Adrenal gland (tissue), 12 donors: ENCODE measurements around the gene PRDM1. TPM values are rescaled to one million over a fixed set of nuclear protein-coding genes. Genes with fewer than 3 reads are reported as not detected.

Experiments used
- DNase-seq, 7 donors: peaks; one replicate each; pipeline ENCODE4 v3.0.0-alpha.2; 2019 to 2020
- H3K27ac ChIP-seq, 5 donors: fragments of 200-600 bp; sonication (generic) in 4 of 5; 1 replicate in 3 of 5; 2 replicates in 2 of 5; pipeline versions ENCODE4 v1.5.1 to v1.8.0; 2016 to 2020; ENCODE audit warnings: mild to moderate bottlenecking in 1 of 5
- H3K27me3 ChIP-seq: fragments of 200-600 bp; 2 replicates; pipeline ENCODE4 v1.8.0; 2021
- H3K36me3 ChIP-seq, 2 donors: fragments of 200-600 bp; replicated peaks in 1 of 2; 1 replicate in 1 of 2; 2 replicates in 1 of 2; pipeline versions ENCODE4 v1.5.1 to v1.8.0; 2018 to 2022
- H3K4me1 ChIP-seq, 2 donors: fragments of 200-600 bp; replicated peaks in 1 of 2; 1 replicate in 1 of 2; 2 replicates in 1 of 2; pipeline versions ENCODE4 v1.5.1 to v1.8.0; 2018 to 2021
- H3K4me3 ChIP-seq, 4 donors: fragments of 200-600 bp; sonication (generic) in 3 of 4; one replicate each; pipeline ENCODE4 v1.5.1; 2016 to 2018
- H3K9me3 ChIP-seq, 3 donors: fragments of 200-600 bp; sonication (generic) in 1 of 3; replicated peaks in 1 of 3; 1 replicate in 2 of 3; 2 replicates in 1 of 3; pipeline versions ENCODE4 v1.5.1 to v1.8.0; 2016 to 2021
- CTCF ChIP-seq, 6 experiments: fragments of 450-650 bp in 4 of 6; fragments of 200-600 bp in 2 of 6; sonication (generic) in 1 of 6; IDR thresholded peaks; 1 replicate in 5 of 6; 2 replicates in 1 of 6; pipeline versions ENCODE4 v1.5.1 to v1.8.0; 2016 to 2021; ENCODE audit warnings: antibody characterized with exemption in 6 of 6, mild to moderate bottlenecking in 2 of 6, moderate library complexity in 1 of 6
- POLR2A ChIP-seq, 2 donors: fragments of 450-650 bp; IDR thresholded peaks; one replicate each; pipeline ENCODE4 v1.6.1; 2017; ENCODE audit warnings: antibody characterized with exemption in 2 of 2, mild to moderate bottlenecking in 2 of 2, moderate library complexity in 1 of 2
- WGBS, 4 donors: extraction: QIAGEN DNeasy Blood & Tissue Kit in 2 of 4; methylation state at CpG; one replicate each; pipeline versions ENCODE4 v1.1.5 to v1.1.7; 2013 to 2017; 5-methylcytosine and 5-hydroxymethylcytosine counted together
- intact Hi-C, 2 donors: fragments of 100-400 bp; cut with DNase I; formaldehyde crosslinking; loops; one replicate each; pipeline versions ENCODE4 v1.14.1 to v1.15.0; 2022 to 2023
- polyA plus RNA-seq, 3 donors: library from polyadenylated mRNA; stranded (reverse); fragments of 200-250 nt in 2 of 3; fragments of 350-450 nt in 1 of 3; fragmentation: Illumina TruSeq in 1 of 3; extraction: RNeasy Lipid Tissue Mini Kit (QIAGEN cat#74804) in 1 of 3; gene quantifications; one replicate each; pipeline ENCODE4 v1.2.3, GENCODE V29; 2013 to 2014
- total RNA-seq, 9 donors: library from RNA; depleted of rRNA in 4 of 9; stranded (reverse); fragments of >200 nt in 4 of 9; fragments of 120-200 nt in 1 of 9; fragmentation: NEBNext Ultra II Directional in 1 of 9; extraction: Animal tissue kit (Norgen Biotek cat#: 25700) in 1 of 9; gene quantifications; one replicate each; pipeline versions ENCODE4 v1.1.0 to v1.2.4, GENCODE V29; 2013 to 2023
- donor health status: healthy with polysubstance abuse.
- donor health status: Bipolar disorder and iron deficiency.
- donor health status: DM: yes; HTN: yes; CAD: no.
- donor health status: DM: no; HTN: no; CAD: no.
- donor health status: DM: no; HTN: no; CAD: no.
- donor health status: DM: yes; HTN: yes; CAD: no.

Gene PRDM1
- total and polyA plus RNA-seq, 12 donors, result 0.40 to 7.5 (median 3.7) TPM

- H3K4me3 ChIP-seq, result no peak overlapping the region
- H3K27ac ChIP-seq, result no peak overlapping the region
- DNase-seq, result no peak
- WGBS, 4 donors, result 65 to 70% (median 67%) methylated on average over 4 of the region's 4 CpGs
- H3K27me3 ChIP-seq, result no peaks in the 10 kb centered on the region
- intact Hi-C loops, result no loop called here
- TF ChIP-seq CTCF (IDR thresholded peaks at IDR 0.05) (no peak), POLR2A (IDR thresholded peaks at IDR 0.05) (no peak)
- no peaks in the 10 kb centered on the region for H3K9me3 ChIP-seq
- H3K4me1 ChIP-seq, result no peaks in the 10 kb centered on the region
- H3K36me3 ChIP-seq, result no peaks in the 10 kb centered on the region
Measured at GRCh38 chr6:106050538-106050937, 35.6 kb upstream of the PRDM1 start.

GRCh38 chr6:106051226-106051625 is 34.9 kb upstream of the PRDM1 start:
- no peaks in the 10 kb centered on the region for H3K9me3 ChIP-seq
- H3K27ac ChIP-seq, result no peak overlapping the region
- 69 to 76% (median 70%) methylated on average over 3 of the region's 3 CpGs for WGBS, 4 donors
- no peaks in the 10 kb centered on the region for H3K27me3 ChIP-seq
- no peak for DNase-seq
- intact Hi-C loops, result no loop called here
- no peaks in the 10 kb centered on the region for H3K36me3 ChIP-seq
- H3K4me1 ChIP-seq, result no peaks in the 10 kb centered on the region
- no peak for TF ChIP-seq POLR2A (IDR thresholded peaks at IDR 0.05)
- no peak for TF ChIP-seq CTCF (IDR thresholded peaks at IDR 0.05)
- no peak overlapping the region for H3K4me3 ChIP-seq

- TF ChIP-seq POLR2A (IDR thresholded peaks at IDR 0.05) (no peak), CTCF (IDR thresholded peaks at IDR 0.05) (no peak)
- H3K36me3 ChIP-seq, result no peaks in the 10 kb centered on the region
- no peak overlapping the region for H3K27ac ChIP-seq
- H3K4me1 ChIP-seq, result no peaks in the 10 kb centered on the region
- DNase-seq, result no peak
- no peak overlapping the region for H3K4me3 ChIP-seq
- WGBS, 4 donors, result 45 to 53% (median 46%) methylated on average over 3 of the region's 3 CpGs
- H3K27me3 ChIP-seq, result no peaks in the 10 kb centered on the region
- no peaks in the 10 kb centered on the region for H3K9me3 ChIP-seq
- intact Hi-C loops, result no loop called here
Measured at GRCh38 chr6:106053484-106054205, 32.5 kb upstream of the PRDM1 start.

GRCh38 chr6:106055489-106055888 is 30.6 kb upstream of the PRDM1 start:
- DNase-seq, result no peak
- H3K4me1 ChIP-seq, result no peaks in the 10 kb centered on the region
- 73 to 84% (median 82%) methylated on average over 4 of the region's 4 CpGs for WGBS, 4 donors
- no peak overlapping the region for H3K4me3 ChIP-seq
- TF ChIP-seq POLR2A (IDR thresholded peaks at IDR 0.05) (no peak), CTCF (IDR thresholded peaks at IDR 0.05) (no peak)
- no peaks in the 10 kb centered on the region for H3K9me3 ChIP-seq
- no peaks in the 10 kb centered on the region for H3K36me3 ChIP-seq
- intact Hi-C loops, result no loop called here
- H3K27me3 ChIP-seq, result no peaks in the 10 kb centered on the region
- no peak overlapping the region for H3K27ac ChIP-seq
